ENCODE measurements around the gene GNAQ.

GNAQ gene

GRCh38 chr9:78031893-78032729 lies 500 bp upstream of the GNAQ start:
- DNase-seq (ENCODE audit: low read depth in 3 of 3), result peak; percentile 30 to 78 (median 55)

- peak in 2 of 3 experiments; percentile 24 to 56 for DNase-seq (ENCODE audit: low read depth in 3 of 3)
Measured at GRCh38 chr9:78030553-78031443, 813 bp downstream of the GNAQ start.

- no peak for DNase-seq (ENCODE audit: low read depth in 3 of 3)
Measured at GRCh38 chr9:78030296-78030552, 1.4 kb downstream of the GNAQ start.

GRCh38 chr9:78029551-78030295 lies 1.9 kb downstream of the GNAQ start:
- no peak for DNase-seq (ENCODE audit: low read depth in 3 of 3)

GRCh38 chr9:78028926-78029325 lies 2.7 kb downstream of the GNAQ start:
- DNase-seq (ENCODE audit: low read depth in 3 of 3), result no peak

GRCh38 chr9:78026947-78027346 lies 4.7 kb downstream of the GNAQ start:
- DNase-seq (ENCODE audit: low read depth in 3 of 3), result no peak

GRCh38 chr9:78026416-78026815 lies 5.2 kb downstream of the GNAQ start:
- DNase-seq (ENCODE audit: low read depth in 3 of 3), result no peak

GRCh38 chr9:78025186-78025585 lies 6.4 kb downstream of the GNAQ start:
- DNase-seq (ENCODE audit: low read depth in 3 of 3), result no peak

- no peak for DNase-seq (ENCODE audit: low read depth in 3 of 3)
Measured at GRCh38 chr9:78023003-78023741, 8.4 kb downstream of the GNAQ start.

- DNase-seq (ENCODE audit: low read depth in 3 of 3), result no peak
Measured at GRCh38 chr9:78021697-78022096, 9.9 kb downstream of the GNAQ start.

GRCh38 chr9:78017190-78017693 lies 14.4 kb downstream of the GNAQ start:
- no peak for DNase-seq (ENCODE audit: low read depth in 3 of 3)

GRCh38 chr9:78015241-78015640 lies 16.4 kb downstream of the GNAQ start:
- DNase-seq (ENCODE audit: low read depth in 3 of 3), result no peak

GRCh38 chr9:78014776-78015175 lies 16.8 kb downstream of the GNAQ start:
- DNase-seq (ENCODE audit: low read depth in 3 of 3), result no peak

- DNase-seq (ENCODE audit: low read depth in 3 of 3), result no peak
Measured at GRCh38 chr9:78013934-78014333, 17.7 kb downstream of the GNAQ start.

- DNase-seq (ENCODE audit: low read depth in 3 of 3), result no peak
Measured at GRCh38 chr9:78011049-78011448, 20.6 kb downstream of the GNAQ start.

- DNase-seq (ENCODE audit: low read depth in 3 of 3), result no peak
Measured at GRCh38 chr9:78010445-78010844, 21.2 kb downstream of the GNAQ start.

GRCh38 chr9:78009186-78009585 lies 22.4 kb downstream of the GNAQ start:
- DNase-seq (ENCODE audit: low read depth in 3 of 3), result no peak

- no peak for DNase-seq (ENCODE audit: low read depth in 3 of 3)
Measured at GRCh38 chr9:78006734-78007133, 24.9 kb downstream of the GNAQ start.

GRCh38 chr9:78005231-78006002 lies 26.2 kb downstream of the GNAQ start:
- DNase-seq (ENCODE audit: low read depth in 3 of 3), result no peak

GRCh38 chr9:78004478-78005229 lies 27.0 kb downstream of the GNAQ start:
- no peak for DNase-seq (ENCODE audit: low read depth in 3 of 3)

Data from stimulated activated CD4-positive, alpha-beta T cell treated with anti-CD3 and anti-CD28 coated beads, TNF-alpha, amount 100 ng/mL, for 24 hours (primary cell).